HG02798 (cell line): ENCODE results near the gene AGAP2.
A peak's percentile ranks its signal among the peaks of the same experiment; 100 is the strongest.

Experiments
- ATAC-seq: cut with Tn5 transposase; IDR thresholded peaks from one replicate; pipeline ENCODE4 v1.9.1; 2021; ENCODE audit warnings: mild to moderate bottlenecking; ENCODE audit not compliant: unreplicated experiment, poor library complexity

AGAP2 gene

DNA sequence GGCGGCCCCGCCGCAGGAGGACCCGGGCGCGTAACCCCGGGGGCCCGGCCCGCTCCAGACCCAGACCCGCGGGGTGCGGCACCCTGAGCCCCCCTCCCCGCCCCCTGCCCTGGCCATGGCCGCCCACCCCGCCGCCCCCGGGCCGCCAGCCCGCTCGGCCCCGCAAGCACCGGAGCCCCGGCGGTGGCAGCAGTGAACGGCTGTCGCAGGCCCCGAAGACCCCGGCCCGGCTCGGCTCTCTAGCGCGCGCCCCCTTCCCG lies 16.6 kb upstream of the AGAP2 start:
- ATAC-seq: no peak

DNA sequence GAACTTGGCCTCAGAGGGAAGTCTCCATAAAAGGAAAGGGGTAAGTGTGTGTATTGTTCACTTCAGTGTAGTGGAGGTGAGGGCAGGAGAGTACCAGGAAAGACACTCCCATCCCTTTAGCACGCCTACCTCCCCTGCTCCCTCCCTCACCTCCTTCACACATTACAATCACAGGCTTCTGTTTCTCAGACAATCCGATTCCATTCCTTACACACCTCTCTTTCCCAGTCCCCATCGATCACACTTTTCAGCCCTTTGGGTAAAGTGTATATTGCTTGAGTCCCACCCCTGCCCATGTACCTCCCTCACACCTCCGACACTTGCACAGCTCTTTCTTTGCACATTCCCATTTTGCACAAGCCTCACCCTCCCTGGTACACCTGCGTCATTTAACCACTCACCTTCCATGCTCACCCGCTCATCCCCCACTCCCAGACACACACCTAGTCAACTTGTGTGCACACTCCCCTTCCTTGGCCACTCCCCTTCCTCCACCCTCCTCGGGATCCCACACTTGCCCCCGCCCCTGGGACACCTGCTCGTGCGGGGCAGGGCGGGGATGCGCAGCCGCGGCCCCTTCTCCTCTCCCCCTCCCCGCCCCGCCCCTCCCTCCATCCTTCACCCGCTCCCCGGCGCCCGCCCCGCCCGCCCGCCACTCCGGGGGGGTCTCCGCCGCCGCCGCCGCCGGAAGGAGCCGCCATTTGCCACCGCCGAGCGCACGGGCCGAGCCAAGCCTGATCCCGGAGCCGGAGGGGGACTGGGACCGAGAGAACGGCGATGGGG lies 16.1 kb upstream of the AGAP2 start, which contains the start of gene MARCHF9:
Gene MARCHF9, plus strand, starts transcription at position 693 of the 783 bp plus-strand sequence. CDS start 426 bp downstream, outside the sequence.
- ATAC-seq: peak; percentile 40

GRCh38 chr12:57753756-57754337 lies 15.3 kb upstream of the AGAP2 start:
- ATAC-seq: no peak

DNA sequence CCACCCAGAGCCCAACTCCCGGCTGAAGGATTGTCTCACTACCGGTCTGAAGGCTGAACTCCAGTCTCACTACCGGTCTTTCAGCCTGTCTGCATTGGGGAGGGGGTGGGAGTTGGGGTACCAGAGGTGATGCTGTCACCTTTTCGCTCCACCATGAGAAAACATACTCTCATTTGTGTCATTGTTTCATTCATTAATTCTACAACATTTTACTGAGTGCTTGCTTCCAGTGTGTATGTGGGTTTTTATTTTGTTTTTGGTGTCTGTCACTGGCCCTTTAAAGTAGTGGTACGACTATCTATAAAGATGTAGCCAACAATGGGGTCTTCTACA lies 14.1 kb upstream of the AGAP2 start:
- ATAC-seq: no peak

DNA sequence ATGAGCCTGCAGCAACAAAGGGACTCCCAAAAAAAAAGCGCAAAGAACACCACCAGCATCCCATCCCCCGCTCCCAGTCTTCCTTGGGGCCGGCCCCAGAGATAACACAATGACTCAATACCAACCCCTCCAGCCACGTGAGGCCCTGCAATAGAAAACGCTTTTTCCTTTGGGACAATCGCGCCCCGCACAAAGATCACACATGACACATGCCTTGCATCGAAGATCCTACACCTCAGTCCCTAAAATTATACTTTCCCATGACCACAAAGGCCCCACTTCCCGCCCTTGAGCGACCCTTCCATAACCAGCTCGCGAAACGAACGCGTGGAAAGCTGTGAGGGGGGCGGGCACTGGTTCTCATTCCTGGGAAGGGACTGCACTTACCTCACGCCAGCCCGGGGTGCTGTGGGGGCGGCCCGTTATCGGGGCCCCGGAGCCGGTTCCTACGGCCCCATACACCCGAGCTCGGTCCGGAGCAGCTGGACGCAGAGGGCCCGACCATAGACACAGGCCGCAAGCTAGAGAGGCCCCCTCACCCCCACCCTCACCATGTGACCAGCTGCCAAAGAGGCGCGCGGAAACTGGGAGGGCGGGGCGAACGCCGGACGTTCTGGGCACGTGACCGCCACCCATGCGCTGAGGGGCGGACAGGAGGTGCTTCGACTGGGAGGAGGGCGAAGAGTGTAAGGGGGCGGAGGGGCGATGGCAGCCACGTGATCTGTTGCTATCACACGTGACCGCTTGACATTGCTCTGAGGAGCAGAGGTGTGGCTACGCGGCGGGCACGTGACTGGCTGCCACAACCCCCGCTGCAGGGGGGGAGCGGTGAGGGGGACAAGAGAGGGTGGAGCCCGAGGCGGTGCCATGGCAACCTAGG lies 13.5 kb upstream of the AGAP2 start, which contains the start of gene CDK4:
Gene CDK4, minus strand, starts transcription at position 523 of the 880 bp plus-strand sequence. CDS start 593 bp downstream, outside the sequence.
- ATAC-seq: peak; percentile 76

DNA sequence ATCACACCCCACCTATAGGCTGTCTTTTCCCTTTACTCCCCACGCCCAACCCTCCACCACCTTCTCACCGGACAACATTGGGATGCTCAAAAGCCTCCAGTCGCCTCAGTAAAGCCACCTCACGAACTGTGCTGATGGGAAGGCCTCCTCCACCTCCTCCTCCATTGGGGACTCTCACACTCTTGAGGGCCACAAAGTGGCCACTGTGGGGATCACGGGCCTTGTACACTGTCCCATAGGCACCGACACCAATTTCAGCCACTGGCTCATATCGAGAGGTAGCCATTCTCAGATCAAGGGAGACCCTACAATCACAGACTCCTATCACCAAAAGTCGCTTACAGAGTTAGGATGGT lies 12.9 kb upstream of the AGAP2 start:
- ATAC-seq: no peak

GRCh38 chr12:57750561-57751431 lies 12.3 kb upstream of the AGAP2 start:
- no peak for ATAC-seq

- no peak for ATAC-seq
Observed at GRCh38 chr12:57749061-57749460, 10.5 kb upstream of the AGAP2 start.

- ATAC-seq: no peak
Observed at GRCh38 chr12:57746025-57746424, 7.5 kb upstream of the AGAP2 start.

DNA sequence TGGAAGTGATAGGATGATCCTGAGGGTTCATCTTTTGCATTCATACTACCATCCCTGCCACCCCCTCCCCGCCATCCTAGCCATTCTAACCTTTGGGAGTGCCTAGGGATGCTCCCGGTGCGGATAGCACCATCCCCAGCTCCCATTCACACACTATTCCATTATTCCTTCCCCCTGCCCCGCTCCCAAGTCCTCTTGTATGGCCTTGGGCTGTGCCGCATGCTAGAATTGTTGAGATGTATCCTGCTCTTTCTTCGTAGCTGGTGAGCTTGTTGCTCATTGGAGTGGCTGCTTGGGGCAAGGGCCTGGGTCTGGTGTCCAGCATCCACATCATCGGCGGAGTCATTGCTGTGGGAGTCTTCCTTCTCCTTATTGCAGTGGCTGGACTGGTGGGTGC lies 6.9 kb upstream of the AGAP2 start:
- ATAC-seq: no peak

- peak; percentile 91 for ATAC-seq
Observed at GRCh38 chr12:57744777-57745484, 6.4 kb upstream of the AGAP2 start, which contains the start of gene TSPAN31. TSS of gene TSPAN31 (plus strand) at chr12:57745039. CDS start at chr12:57745155, 116 bp downstream.

- ATAC-seq: peak; percentile 33
Observed at GRCh38 chr12:57744194-57744776, 5.7 kb upstream of the AGAP2 start.

DNA sequence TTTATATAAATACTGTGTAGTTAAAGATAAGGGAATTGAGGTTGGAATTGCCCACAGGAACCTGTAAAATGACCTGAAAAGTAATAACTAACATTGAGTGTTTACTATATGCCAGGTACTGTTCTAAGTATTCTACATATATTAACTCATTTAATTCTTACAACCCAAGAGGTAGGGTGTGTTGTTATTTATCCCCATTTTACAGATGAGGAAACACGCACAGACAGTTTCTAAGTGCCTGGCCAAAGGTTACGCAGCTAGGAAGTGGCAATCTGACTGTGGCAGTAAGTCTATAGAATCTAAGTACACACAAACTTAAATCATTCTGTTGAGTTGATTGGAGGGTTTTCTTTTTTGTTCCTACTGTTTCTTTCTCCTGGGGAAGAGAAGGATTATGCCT lies 5.2 kb upstream of the AGAP2 start:
- no peak for ATAC-seq

DNA sequence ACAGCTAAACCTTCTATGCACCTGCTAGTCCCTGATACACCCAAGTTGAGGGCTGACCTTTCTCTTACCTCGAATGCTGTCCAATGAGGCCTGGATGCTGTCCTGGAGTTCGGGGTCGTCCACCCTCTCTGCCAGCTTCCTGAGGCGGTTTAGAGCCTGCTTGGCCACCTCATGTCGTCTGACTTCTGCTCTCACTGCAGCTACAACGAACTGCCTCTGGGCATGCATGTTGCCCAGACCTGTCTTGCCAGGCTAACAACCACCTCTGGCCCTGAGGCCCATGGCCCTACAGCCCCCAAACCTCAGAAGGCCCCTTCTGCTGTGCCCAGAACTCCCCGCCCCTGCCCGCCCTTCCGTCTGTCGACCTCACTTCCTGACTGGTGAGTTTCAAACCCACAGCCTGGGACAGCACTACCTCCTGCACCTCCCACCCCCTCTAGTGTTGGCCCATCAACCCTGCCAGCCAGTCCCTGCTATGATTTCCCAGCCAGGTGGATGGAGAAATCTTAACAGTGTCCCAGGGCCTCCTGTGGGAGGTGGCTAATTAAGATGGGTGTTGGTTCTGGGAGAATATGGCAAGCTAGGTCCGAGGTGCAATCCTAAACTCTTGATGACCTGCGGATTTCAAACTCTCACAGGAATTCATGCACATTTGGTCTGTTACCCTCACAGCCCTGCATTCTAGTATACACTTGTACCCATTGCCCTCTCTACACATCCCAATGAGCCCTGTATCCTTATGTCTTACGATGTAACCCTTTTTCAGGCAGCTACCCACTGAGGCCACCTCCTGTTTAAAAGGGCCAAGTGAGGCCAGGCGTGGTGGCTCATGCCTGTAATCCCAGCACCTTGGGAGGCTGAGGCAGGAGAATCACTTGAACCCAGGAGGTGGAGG lies 3.5 kb upstream of the AGAP2 start:
- peak; percentile 61 for ATAC-seq

DNA sequence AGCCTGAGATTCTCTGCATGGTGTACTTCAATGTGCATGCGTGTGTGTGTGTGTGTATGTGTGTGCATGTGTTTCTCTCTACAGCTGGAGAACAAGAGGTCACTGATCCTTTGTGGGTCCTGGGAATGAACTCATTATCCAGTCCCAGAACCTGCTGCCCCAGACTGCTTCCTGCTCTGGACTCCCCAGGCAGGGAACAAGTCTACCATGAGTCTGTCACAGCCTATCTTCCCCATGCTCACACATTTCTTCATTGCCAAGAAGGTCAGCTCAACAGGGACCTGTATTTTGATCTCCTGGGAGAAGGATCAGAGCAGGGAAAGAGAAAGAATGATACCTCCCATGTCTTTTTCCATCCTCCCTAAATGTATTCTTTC lies 2.9 kb upstream of the AGAP2 start:
- ATAC-seq: no peak

GRCh38 chr12:57740656-57741412 lies 2.3 kb upstream of the AGAP2 start:
- ATAC-seq: peak; percentile 39

GRCh38 chr12:57739914-57740538 lies 1.5 kb upstream of the AGAP2 start:
- no peak for ATAC-seq
